Peyer's patch (tissue), 4 donors: ENCODE data around the gene NOS1AP.

Source experiments
- CTCF ChIP-seq, 6 experiments: fragments of 450-650 bp in 4 of 6; fragments of 200-600 bp in 2 of 6; sonication (generic) in 1 of 6; IDR thresholded peaks; one replicate each; pipeline ENCODE4 v1.5.1; 2017 to 2019; ENCODE audit warnings: antibody characterized with exemption in 6 of 6, mild to moderate bottlenecking in 3 of 6, moderate library complexity in 1 of 6
- POLR2A ChIP-seq, 2 donors: fragments of 450-650 bp; IDR thresholded peaks; one replicate each; pipeline ENCODE4 v1.5.1; 2017; ENCODE audit warnings: antibody characterized with exemption in 2 of 2, mild to moderate bottlenecking in 2 of 2, moderate library complexity in 2 of 2

GRCh38 chr1:162404550-162405160 lies 335.2 kb downstream of the NOS1AP start:
- TF ChIP-seq CTCF (IDR thresholded peaks at IDR 0.05) (no peak), POLR2A (IDR thresholded peaks at IDR 0.05) (no peak)
